GM19455 (cell line): Measurements from ENCODE around the gene CLCN2.
A peak's percentile ranks its signal among the peaks of the same experiment; 100 is the strongest.

Experiments
- ATAC-seq: cut with Tn5 transposase; IDR thresholded peaks from one replicate; pipeline ENCODE4 v1.9.1; 2021; ENCODE audit not compliant: unreplicated experiment

Gene CLCN2

GRCh38 chr3:184361532-184361931 is at the start of gene CLCN2, which contains the start of gene POLR2H:
TSS of gene CLCN2 (minus strand) at chr3:184361605. CDS start at chr3:184361479, 126 bp downstream.
TSS of gene POLR2H (plus strand) at chr3:184361710. CDS start at chr3:184363493, 1,783 bp downstream.
- peak; percentile 38 for ATAC-seq

- ATAC-seq, result no peak
Observed at GRCh38 chr3:184409946-184410500, 48.6 kb upstream of the CLCN2 start.

GRCh38 chr3:184409331-184409926 is 48.0 kb upstream of the CLCN2 start:
- ATAC-seq, result no peak

- no peak for ATAC-seq
Observed at GRCh38 chr3:184405075-184406030, 43.9 kb upstream of the CLCN2 start.

GRCh38 chr3:184399410-184399809 is 38.0 kb upstream of the CLCN2 start:
- no peak for ATAC-seq

- ATAC-seq, result no peak
Observed at GRCh38 chr3:184395320-184395660, 33.9 kb upstream of the CLCN2 start.

GRCh38 chr3:184391266-184391665 is 29.9 kb upstream of the CLCN2 start:
- no peak for ATAC-seq

- no peak for ATAC-seq
Observed at GRCh38 chr3:184389935-184390528, 28.6 kb upstream of the CLCN2 start.

GRCh38 chr3:184389384-184389783 is 28.0 kb upstream of the CLCN2 start:
- no peak for ATAC-seq

- no peak for ATAC-seq
Observed at GRCh38 chr3:184388936-184389230, 27.5 kb upstream of the CLCN2 start.

DNA sequence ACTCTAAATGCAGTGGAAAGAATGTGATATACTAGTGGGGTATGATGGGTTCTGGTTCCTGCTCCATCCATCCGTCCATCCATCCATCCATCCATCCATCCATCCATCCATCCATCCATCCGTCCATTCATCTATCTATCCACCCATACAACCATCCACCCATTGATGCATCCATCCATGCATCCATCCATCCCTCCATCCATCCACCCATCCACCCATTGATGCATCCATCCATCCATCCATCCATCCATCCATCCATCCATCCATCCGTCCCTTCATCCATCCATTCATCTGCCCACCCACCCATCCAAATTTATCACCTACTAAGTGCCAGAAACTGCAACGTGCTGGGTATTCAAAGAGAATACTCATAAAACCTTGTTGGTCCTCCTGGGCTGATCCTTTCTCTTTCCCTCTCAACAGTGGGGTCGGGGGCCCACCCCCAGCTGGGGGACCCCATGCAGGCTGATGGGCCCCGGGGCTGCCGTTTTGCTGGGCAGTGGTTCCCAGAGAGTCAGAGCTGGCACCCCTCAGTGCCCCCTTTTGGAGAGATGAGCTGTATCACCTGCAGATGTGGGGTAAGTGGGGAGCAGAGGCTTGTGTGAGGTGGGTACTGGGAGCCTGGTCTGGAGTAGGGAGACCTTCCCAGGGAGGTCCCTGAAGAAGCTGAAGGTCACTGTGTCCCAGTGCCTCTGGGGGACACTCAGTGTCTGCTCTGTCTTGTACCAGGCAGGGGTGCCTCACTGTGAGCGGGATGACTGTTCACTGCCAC is 26.9 kb upstream of the CLCN2 start:
- ATAC-seq, result no peak

- ATAC-seq, result no peak
Observed at GRCh38 chr3:184387174-184387714, 25.8 kb upstream of the CLCN2 start.

DNA sequence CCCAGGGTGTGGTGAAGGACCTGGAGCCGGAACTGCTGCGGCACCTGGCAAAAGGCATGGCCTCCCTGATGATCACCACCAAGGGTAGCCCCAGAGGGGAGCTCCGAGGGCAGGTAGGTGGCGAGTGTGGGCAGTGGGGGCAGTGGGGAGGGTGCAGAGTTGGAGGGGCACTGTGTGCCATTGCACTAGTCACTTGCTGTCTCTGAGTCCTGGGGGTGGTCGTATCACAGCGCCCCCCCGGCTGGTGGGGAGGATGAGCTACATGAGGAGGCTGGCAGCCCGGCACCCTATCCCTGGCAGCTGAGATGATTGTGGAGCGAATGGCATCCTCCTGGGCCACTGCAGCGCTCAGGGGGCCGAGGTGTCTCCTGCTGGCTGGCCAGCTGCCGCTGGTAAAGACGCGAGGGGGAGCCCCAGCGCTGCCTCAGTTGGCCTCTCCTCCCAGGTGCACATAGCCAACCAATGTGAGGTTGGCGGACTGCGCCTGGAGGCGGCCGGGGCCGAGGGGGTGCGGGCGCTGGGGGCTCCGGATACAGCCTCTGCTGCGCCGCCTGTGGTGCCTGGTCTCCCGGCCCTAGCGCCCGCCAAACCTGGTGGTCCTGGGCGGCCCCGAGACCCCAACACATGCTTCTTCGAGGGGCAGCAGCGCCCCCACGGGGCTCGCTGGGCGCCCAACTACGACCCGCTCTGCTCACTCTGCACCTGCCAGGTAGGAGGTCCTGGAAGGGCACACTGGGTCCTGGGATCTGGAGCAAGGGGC is 24.8 kb upstream of the CLCN2 start:
- ATAC-seq, result no peak

GRCh38 chr3:184384856-184385422 is 23.5 kb upstream of the CLCN2 start:
- ATAC-seq, result no peak

DNA sequence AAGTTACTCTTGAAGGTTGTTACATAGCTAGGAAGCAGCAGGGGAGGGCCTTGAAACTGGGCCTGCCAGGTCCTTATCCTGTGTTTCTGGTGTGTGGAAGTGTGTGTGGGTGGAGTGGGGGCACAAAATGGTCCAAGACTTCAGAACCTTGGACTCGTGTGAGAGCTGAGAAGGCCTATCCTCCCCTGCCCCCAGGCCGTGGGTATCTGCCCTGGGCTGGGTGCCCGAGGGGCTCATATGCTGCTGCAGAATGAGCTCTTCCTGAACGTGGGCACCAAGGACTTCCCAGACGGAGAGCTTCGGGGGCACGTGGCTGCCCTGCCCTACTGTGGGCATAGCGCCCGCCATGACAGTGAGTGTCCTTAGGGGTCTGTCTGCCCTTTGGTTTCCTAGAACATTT is 22.9 kb upstream of the CLCN2 start:
- no peak for ATAC-seq

GRCh38 chr3:184383033-184383740 is 21.8 kb upstream of the CLCN2 start:
- ATAC-seq, result no peak

- ATAC-seq, result no peak
Observed at GRCh38 chr3:184382326-184383032, 21.1 kb upstream of the CLCN2 start.
